ENCODE results near the gene ADCY2. TPM values are rescaled to one million over a fixed set of nuclear protein-coding genes. Genes with fewer than 3 reads are reported as not detected.

The ADCY2 gene
- total RNA-seq, 1 donor from 2014 or later, result 4.5 TPM

DNA sequence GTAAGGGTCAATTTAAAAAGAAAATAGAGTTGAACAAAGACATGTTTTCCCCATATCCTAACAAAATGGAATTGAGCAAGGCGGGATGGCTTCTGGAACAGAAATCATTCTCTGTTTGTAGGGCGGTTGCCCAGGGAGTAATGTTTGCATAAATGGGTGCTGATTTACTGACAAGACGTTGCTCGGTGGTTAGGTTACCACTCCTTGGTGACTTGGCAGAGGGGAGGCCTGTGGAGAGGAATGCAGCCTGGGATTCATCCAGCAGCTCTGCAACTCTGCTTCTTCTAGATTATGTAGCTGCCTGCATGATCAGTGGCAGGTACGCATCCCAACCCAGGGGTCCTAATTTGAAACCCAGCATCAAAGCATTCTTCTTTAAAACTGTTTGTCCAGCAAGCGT, 254.8 kb downstream of the ADCY2 start:
- Mint-ChIP-seq H3K4me3 (ENCODE audit: low read depth) (no peak overlapping the region), H3K4me1 (ENCODE audit: low read depth) (no peaks in the 10 kb centered on the region), H3K27ac (no peak overlapping the region), H3K27me3 (peaks cover 5% of the 10 kb centered on the region), H3K36me3 (ENCODE audit: insufficient read depth) (no peaks in the 10 kb centered on the region), H3K9me3 (ENCODE audit: low read depth) (no peaks in the 10 kb centered on the region)
- TF ChIP-seq, protein P1, sequence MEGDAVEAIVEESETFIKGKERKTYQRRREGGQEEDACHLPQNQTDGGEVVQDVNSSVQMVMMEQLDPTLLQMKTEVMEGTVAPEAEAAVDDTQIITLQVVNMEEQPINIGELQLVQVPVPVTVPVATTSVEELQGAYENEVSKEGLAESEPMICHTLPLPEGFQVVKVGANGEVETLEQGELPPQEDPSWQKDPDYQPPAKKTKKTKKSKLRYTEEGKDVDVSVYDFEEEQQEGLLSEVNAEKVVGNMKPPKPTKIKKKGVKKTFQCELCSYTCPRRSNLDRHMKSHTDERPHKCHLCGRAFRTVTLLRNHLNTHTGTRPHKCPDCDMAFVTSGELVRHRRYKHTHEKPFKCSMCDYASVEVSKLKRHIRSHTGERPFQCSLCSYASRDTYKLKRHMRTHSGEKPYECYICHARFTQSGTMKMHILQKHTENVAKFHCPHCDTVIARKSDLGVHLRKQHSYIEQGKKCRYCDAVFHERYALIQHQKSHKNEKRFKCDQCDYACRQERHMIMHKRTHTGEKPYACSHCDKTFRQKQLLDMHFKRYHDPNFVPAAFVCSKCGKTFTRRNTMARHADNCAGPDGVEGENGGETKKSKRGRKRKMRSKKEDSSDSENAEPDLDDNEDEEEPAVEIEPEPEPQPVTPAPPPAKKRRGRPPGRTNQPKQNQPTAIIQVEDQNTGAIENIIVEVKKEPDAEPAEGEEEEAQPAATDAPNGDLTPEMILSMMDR (IDR thresholded peaks at IDR 0.05; ENCODE audit: unreplicated experiment), result no peak
- DNase-seq (ENCODE audit: low spot score, unreplicated experiment), result no peak

GRCh38 chr5:7653046-7653445, 257.1 kb downstream of the ADCY2 start:
- DNase-seq (ENCODE audit: low spot score, unreplicated experiment), result no peak
- Mint-ChIP-seq H3K4me1 (ENCODE audit: low read depth) (no peaks in the 10 kb centered on the region), H3K36me3 (ENCODE audit: insufficient read depth) (no peaks in the 10 kb centered on the region), H3K27ac (no peak overlapping the region), H3K9me3 (ENCODE audit: low read depth) (no peaks in the 10 kb centered on the region), H3K27me3 (peaks cover 5% of the 10 kb centered on the region), H3K4me3 (ENCODE audit: low read depth) (no peak overlapping the region)
- TF ChIP-seq, protein P1 (IDR thresholded peaks at IDR 0.05; ENCODE audit: unreplicated experiment), result no peak

GRCh38 chr5:7657153-7657552, 261.2 kb downstream of the ADCY2 start:
- DNase-seq (ENCODE audit: low spot score, unreplicated experiment), result no peak
- Mint-ChIP-seq H3K36me3 (ENCODE audit: insufficient read depth) (no peaks in the 10 kb centered on the region), H3K4me3 (ENCODE audit: low read depth) (no peak overlapping the region), H3K4me1 (ENCODE audit: low read depth) (no peaks in the 10 kb centered on the region), H3K9me3 (ENCODE audit: low read depth) (no peaks in the 10 kb centered on the region), H3K27me3 (no peaks in the 10 kb centered on the region), H3K27ac (no peak overlapping the region)
- TF ChIP-seq, protein P1 (IDR thresholded peaks at IDR 0.05; ENCODE audit: unreplicated experiment), result no peak

DNA sequence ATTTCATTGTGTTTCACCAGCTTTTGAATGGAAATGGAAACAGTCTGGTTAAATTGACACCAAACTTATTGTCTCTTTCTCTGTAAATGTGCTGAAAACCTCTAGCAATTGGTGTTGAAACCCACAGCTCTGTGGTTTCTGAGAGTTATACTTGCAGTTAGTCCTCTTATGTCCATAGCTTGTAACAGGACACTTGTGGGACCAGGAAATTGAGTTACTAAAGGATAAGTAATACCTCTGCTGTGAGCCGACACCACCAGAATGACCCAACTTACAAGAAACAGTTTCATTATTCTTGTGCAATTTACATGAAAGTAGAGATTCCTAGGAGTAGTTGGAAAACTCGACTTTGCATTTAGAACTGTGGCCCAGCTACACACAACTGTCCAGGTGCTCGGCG, 263.5 kb downstream of the ADCY2 start:
- Mint-ChIP-seq H3K4me1 (ENCODE audit: low read depth) (no peaks in the 10 kb centered on the region), H3K27me3 (no peaks in the 10 kb centered on the region), H3K4me3 (ENCODE audit: low read depth) (no peak overlapping the region), H3K36me3 (ENCODE audit: insufficient read depth) (no peaks in the 10 kb centered on the region), H3K27ac (no peak overlapping the region), H3K9me3 (ENCODE audit: low read depth) (no peaks in the 10 kb centered on the region)
- no peak for DNase-seq (ENCODE audit: low spot score, unreplicated experiment)
- TF ChIP-seq, protein P1 (IDR thresholded peaks at IDR 0.05; ENCODE audit: unreplicated experiment), result no peak

DNA sequence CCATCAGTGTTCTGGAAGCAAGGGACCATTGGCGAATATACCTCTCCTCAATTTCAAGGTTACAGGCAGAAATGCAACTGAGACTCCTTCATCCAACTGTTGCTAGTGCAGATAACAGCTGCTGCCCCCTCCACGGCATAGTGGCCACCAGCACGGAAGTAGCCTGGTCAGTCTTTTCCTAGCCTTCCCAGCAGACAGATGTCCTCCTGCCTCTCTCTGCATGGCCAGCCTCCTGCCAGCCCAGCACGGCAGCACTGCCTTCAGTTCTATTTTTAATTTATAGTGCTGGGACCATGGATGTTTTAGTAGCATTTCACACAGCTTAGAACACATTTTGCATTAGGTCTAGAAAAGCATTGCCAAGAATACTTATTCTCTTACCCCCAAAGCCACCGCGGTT, 266.4 kb downstream of the ADCY2 start:
- no peak for DNase-seq (ENCODE audit: low spot score, unreplicated experiment)
- Mint-ChIP-seq H3K4me1 (ENCODE audit: low read depth) (no peaks in the 10 kb centered on the region), H3K4me3 (ENCODE audit: low read depth) (no peak overlapping the region), H3K27me3 (no peaks in the 10 kb centered on the region), H3K9me3 (ENCODE audit: low read depth) (no peaks in the 10 kb centered on the region), H3K27ac (no peak overlapping the region), H3K36me3 (ENCODE audit: insufficient read depth) (no peaks in the 10 kb centered on the region)
- TF ChIP-seq, protein P1 (IDR thresholded peaks at IDR 0.05; ENCODE audit: unreplicated experiment), result no peak
